ENCODE measurements around the gene CDK6. TPM values are rescaled to one million over a fixed set of nuclear protein-coding genes. Genes with fewer than 3 reads are reported as not detected.

CDK6 gene
- total and polyA plus RNA-seq, 10 of the 15 experiments (the other 5 are each of a cell fraction or from before 2014, with no cell fraction given), result 8.0 to 118 (median 45.8) TPM

- DNase-seq (ENCODE audit: low read depth, low spot score) (no peak), ATAC-seq (no peak), FAIRE-seq (no peak)
- ChIA-PET POLR2A (interaction anchor here (0.6 to 3.2 kb wide), 12 partner anchors 10 to 484 kb away, joined by 3 to 25 read pairs (median 4); no protein-coding TSS in a partner anchor), CTCF (interaction anchor here (0.6 to 4.8 kb wide), 12 partner anchors 11 to 415 kb away, joined by 3 to 40 read pairs (median 4); no protein-coding TSS in a partner anchor), SMC1A (ENCODE audit: uncharacterized antibody, unreplicated experiment) (interaction anchor here (0.6 to 7.9 kb wide), 12 partner anchors 11 to 415 kb away, joined by 3 to 176 read pairs (median 5); no protein-coding TSS in a partner anchor), RAD21 (ENCODE audit: unreplicated experiment) (interaction anchor here (1.0 to 4.5 kb wide), 13 partner anchors 9 to 271 kb away, joined by 3 to 47 read pairs (median 7); partner anchors contain the start of genes PEX1 and RBM48)
- peaks cover 0 to 3% of the 10 kb centered on the region in 2 experiments; a peak in 2 of 4 replicates for H3K36me3 ChIP-seq (ENCODE audit: control insufficient read depth in 2 of 2, insufficient read depth in 2 of 2, low read length in 1 of 2)
- H3K79me2 ChIP-seq (ENCODE audit: control insufficient read depth, insufficient read depth, low read length), result peaks cover 3% of the 10 kb centered on the region
- in situ Hi-C loops (cut with MboI), result loop anchor here (10.0 kb wide), 1 partner anchor 182 kb away; no protein-coding TSS in a partner anchor
- no peaks in the 10 kb centered on the region for H3K27me3 ChIP-seq (replicated peaks in 1 of 2; ENCODE audit: control insufficient read depth in 2 of 2, insufficient read depth in 2 of 2, low read length in 1 of 2)
- no peak overlapping the region for H2AFZ ChIP-seq (ENCODE audit: control insufficient read depth, low read depth, low read length)
- H4K20me1 ChIP-seq (ENCODE audit: control insufficient read depth, insufficient read depth), result no peaks in the 10 kb centered on the region
- H3K9ac ChIP-seq (ENCODE audit: control insufficient read depth, insufficient read depth, low read length), result no peak overlapping the region
- 92% methylated on average over 1 of the region's 1 CpG for WGBS (ENCODE audit: insufficient coverage, insufficient replicate concordance, low lambda C conversion rate, missing lambda C conversion rate)
- peaks cover 48% of the 10 kb centered on the region for H3K4me1 ChIP-seq (ENCODE audit: control insufficient read depth, insufficient read depth, low read length)
- no peak overlapping the region for H3K4me2 ChIP-seq (ENCODE audit: control insufficient read depth, insufficient read depth)
- no TSS peak for BruUV-seq (replicated peaks)
- TF ChIP-seq CUX1 (IDR thresholded peaks at IDR 0.05; ENCODE audit: insufficient replicate concordance, low read depth, low read length) (no peak), CBFB (IDR thresholded peaks at IDR 0.05; ENCODE audit: low read depth) (no peak), GABPA (IDR thresholded peaks at IDR 0.05; ENCODE audit: low read depth) (no peak), FOXK2 (IDR thresholded peaks at IDR 0.05) (no peak), YBX1 (IDR thresholded peaks at IDR 0.05) (no peak), ZBTB4 (CRISPR knock-in tag; IDR thresholded peaks at IDR 0.05) (no peak), NR2C2 (IDR thresholded peaks at IDR 0.05; ENCODE audit: borderline replicate concordance, control insufficient read depth, insufficient read length, low read depth) (no peak), RUNX3 (IDR thresholded peaks at IDR 0.05; ENCODE audit: low read length) (no peak)
- H3K27ac ChIP-seq (ENCODE audit: control insufficient read depth, insufficient read depth), result peak overlapping the region; percentile 88; the same call in 1 of the 2 replicates
- intact Hi-C loops (cut with micrococcal nuclease; ENCODE audit: unreplicated experiment), result no loop called here
- H3K4me3 ChIP-seq, result no peak overlapping the region
- H3K9me3 ChIP-seq (replicated peaks; ENCODE audit: control insufficient read depth, insufficient read depth, low read length), result peaks cover 9% of the 10 kb centered on the region; the same call in 2 of the 3 replicates
Measured at GRCh38 chr7:92632791-92633190, 203.6 kb downstream of the CDK6 start.

All from GM12878 (cell line).